Ishikawa (cell line): Measurements from ENCODE around the gene PREX1.

Source experiments
- CEBPB ChIP-seq: IDR thresholded peaks from 2 replicates; pipeline ENCODE4 v1.6.1; 2012
- EGR1 ChIP-seq: IDR thresholded peaks from 2 replicates; pipeline ENCODE4 v1.6.1; 2012
- EP300 ChIP-seq: IDR thresholded peaks from 2 replicates; pipeline ENCODE4 v1.6.1; 2012; ENCODE audit warnings: borderline replicate concordance
- RAD21 ChIP-seq: IDR thresholded peaks from 2 replicates; pipeline ENCODE4 v1.6.1; 2012; ENCODE audit warnings: low read depth
- TAF1 ChIP-seq: IDR thresholded peaks from 2 replicates; pipeline ENCODE4 v1.6.1; 2012; ENCODE audit warnings: low read depth, mild to moderate bottlenecking
- TCF12 ChIP-seq: IDR thresholded peaks from 2 replicates; pipeline ENCODE4 v1.6.1; 2012; ENCODE audit warnings: low read depth
- YY1 ChIP-seq: IDR thresholded peaks from 2 replicates; pipeline ENCODE4 v1.6.1; 2012; ENCODE audit warnings: low read depth
- TF ChIP-seq, protein P1 (sequence below): IDR thresholded peaks from 2 replicates; pipeline ENCODE4 v1.6.1; 2012
- TF ChIP-seq, protein P2 (sequence below): IDR thresholded peaks from 2 replicates; pipeline ENCODE4 v1.6.1; 2012

DNA sequence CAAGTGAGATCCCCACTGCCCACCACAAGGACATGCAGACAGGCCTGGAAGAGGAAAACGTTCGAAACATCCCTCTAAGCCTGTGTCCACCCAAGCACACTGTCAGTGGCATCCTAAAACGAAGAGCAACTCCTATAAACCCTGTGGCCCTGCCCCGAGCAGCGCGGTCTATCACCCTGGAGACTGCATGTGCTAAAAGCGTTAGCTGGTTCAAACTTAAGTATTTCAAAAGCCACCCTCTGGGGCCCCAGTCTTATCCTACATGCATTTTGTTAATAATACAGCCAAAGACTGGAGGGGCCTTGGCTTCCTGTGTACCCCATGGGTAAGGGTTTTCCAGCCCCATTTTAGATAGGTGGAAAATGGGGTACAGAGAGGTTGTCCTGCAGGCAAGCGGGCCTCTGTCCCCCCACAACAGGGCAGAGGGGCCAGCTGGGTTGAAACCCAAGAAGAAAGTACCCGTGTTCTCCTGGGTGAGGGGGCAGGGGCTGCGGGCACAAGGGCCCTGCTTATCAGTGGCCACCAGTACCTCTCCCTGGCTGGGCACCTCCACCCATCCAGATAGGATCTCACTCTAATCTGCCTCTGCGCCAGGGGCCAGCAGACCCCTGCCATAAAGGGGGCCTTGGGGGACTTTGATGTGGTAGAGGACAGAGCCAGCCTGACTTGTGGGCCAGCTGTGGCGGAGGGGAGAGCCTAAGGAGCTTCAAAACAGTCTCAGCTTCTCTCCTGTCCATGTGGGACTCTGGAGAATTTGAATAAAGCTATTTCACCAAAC lies 28.3 kb downstream of the PREX1 start:
- TF ChIP-seq TAF1 (no peak), RAD21 (no peak), EP300 (no peak), EGR1 (no peak), YY1 (no peak), TCF12 (no peak), CEBPB (no peak)
- TF ChIP-seq, protein P1, sequence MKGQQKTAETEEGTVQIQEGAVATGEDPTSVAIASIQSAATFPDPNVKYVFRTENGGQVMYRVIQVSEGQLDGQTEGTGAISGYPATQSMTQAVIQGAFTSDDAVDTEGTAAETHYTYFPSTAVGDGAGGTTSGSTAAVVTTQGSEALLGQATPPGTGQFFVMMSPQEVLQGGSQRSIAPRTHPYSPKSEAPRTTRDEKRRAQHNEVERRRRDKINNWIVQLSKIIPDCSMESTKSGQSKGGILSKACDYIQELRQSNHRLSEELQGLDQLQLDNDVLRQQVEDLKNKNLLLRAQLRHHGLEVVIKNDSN: no peak
- TF ChIP-seq, protein P2, sequence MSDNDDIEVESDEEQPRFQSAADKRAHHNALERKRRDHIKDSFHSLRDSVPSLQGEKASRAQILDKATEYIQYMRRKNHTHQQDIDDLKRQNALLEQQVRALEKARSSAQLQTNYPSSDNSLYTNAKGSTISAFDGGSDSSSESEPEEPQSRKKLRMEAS: no peak
